NCI-H1092 treated with DMSO at 0.1 percent for 48 hours (cell line): ENCODE data around the gene MN1.

ENCODE experiments used
- DNase-seq: peaks from one replicate; lab custom pipeline; 2025; lab: John Stamatoyannopoulos, UW

The MN1 gene

GRCh38 chr22:27825174-27825573, 23.6 kb upstream of the MN1 start:
- DNase-seq, result no peak

- DNase-seq, result no peak
Observed at GRCh38 chr22:27823221-27823620, 21.7 kb upstream of the MN1 start.

GRCh38 chr22:27820896-27821866, 19.6 kb upstream of the MN1 start:
- no peak for DNase-seq

GRCh38 chr22:27816552-27816951, 15.0 kb upstream of the MN1 start:
- no peak for DNase-seq

- DNase-seq, result no peak
Observed at GRCh38 chr22:27815826-27816530, 14.4 kb upstream of the MN1 start.

GRCh38 chr22:27814993-27815392, 13.4 kb upstream of the MN1 start:
- no peak for DNase-seq

GRCh38 chr22:27811778-27812177, 10.2 kb upstream of the MN1 start:
- no peak for DNase-seq

GRCh38 chr22:27810609-27811151, 9.1 kb upstream of the MN1 start:
- DNase-seq, result peak; percentile 33

- no peak for DNase-seq
Observed at GRCh38 chr22:27809700-27810608, 8.4 kb upstream of the MN1 start.

- DNase-seq, result no peak
Observed at GRCh38 chr22:27809226-27809603, 7.7 kb upstream of the MN1 start.

GRCh38 chr22:27808451-27809225, 7.1 kb upstream of the MN1 start:
- DNase-seq, result no peak

- DNase-seq, result no peak
Observed at GRCh38 chr22:27805841-27806240, 4.3 kb upstream of the MN1 start.

- DNase-seq, result peak; percentile 39
Observed at GRCh38 chr22:27804470-27805297, 3.1 kb upstream of the MN1 start.

GRCh38 chr22:27803841-27804415, 2.4 kb upstream of the MN1 start:
- DNase-seq, result no peak

- no peak for DNase-seq
Observed at GRCh38 chr22:27802346-27803073, 954 bp upstream of the MN1 start.

GRCh38 chr22:27801202-27801615, 347 bp downstream of the MN1 start:
- peak; percentile 20 for DNase-seq

GRCh38 chr22:27800250-27801201, 1.0 kb downstream of the MN1 start:
- no peak for DNase-seq

- DNase-seq, result no peak
Observed at GRCh38 chr22:27799827-27800249, 1.7 kb downstream of the MN1 start.
